ENCODE measurements around the gene RNF14.
A peak's percentile ranks its signal among the peaks of the same experiment; 100 is the strongest.
"Not testable (repeated sequence)": the region's sequence is repeated elsewhere in the genome, so short reads cannot be mapped to it uniquely, and the experiment has no call there.

Gene RNF14

GRCh38 chr5:141968914-141969608 lies at the start of gene RNF14:
TSS of gene RNF14 (plus strand) at chr5:141969105. CDS start at chr5:141973589, 4,484 bp downstream.
- peak; percentile 51 for DNase-seq

- DNase-seq: no peak
Measured at GRCh38 chr5:141919218-141920119, 49.4 kb upstream of the RNF14 start.

- DNase-seq: no peak
Measured at GRCh38 chr5:141920771-141921170, 48.1 kb upstream of the RNF14 start.

GRCh38 chr5:141922827-141923447 lies 46.0 kb upstream of the RNF14 start:
- DNase-seq: not testable (repeated sequence)

GRCh38 chr5:141923448-141924313 lies 45.2 kb upstream of the RNF14 start, which contains the start of gene DELE1:
TSS of gene DELE1 (plus strand) at chr5:141923871. CDS start at chr5:141923942, 71 bp downstream.
- peak; percentile 39 for DNase-seq

- DNase-seq: no peak
Measured at GRCh38 chr5:141926434-141926833, 42.5 kb upstream of the RNF14 start.

- DNase-seq: no peak
Measured at GRCh38 chr5:141928051-141928450, 40.9 kb upstream of the RNF14 start.

- no peak for DNase-seq
Measured at GRCh38 chr5:141929398-141930058, 39.4 kb upstream of the RNF14 start.

- DNase-seq: no peak
Measured at GRCh38 chr5:141931694-141932093, 37.2 kb upstream of the RNF14 start.

- no peak for DNase-seq
Measured at GRCh38 chr5:141933151-141933550, 35.8 kb upstream of the RNF14 start.

GRCh38 chr5:141934099-141934844 lies 34.6 kb upstream of the RNF14 start:
- DNase-seq: no peak

GRCh38 chr5:141935538-141935937 lies 33.4 kb upstream of the RNF14 start:
- DNase-seq: no peak

- no peak for DNase-seq
Measured at GRCh38 chr5:141940695-141941271, 28.1 kb upstream of the RNF14 start.

- no peak for DNase-seq
Measured at GRCh38 chr5:141941307-141941706, 27.6 kb upstream of the RNF14 start.

GRCh38 chr5:141941779-141942178 lies 27.1 kb upstream of the RNF14 start:
- DNase-seq: no peak

GRCh38 chr5:141942185-141942857 lies 26.6 kb upstream of the RNF14 start:
- DNase-seq: no peak

GRCh38 chr5:141944076-141944475 lies 24.8 kb upstream of the RNF14 start:
- DNase-seq: no peak

- no peak for DNase-seq
Measured at GRCh38 chr5:141945511-141946051, 23.3 kb upstream of the RNF14 start.

- DNase-seq: no peak
Measured at GRCh38 chr5:141947316-141947715, 21.6 kb upstream of the RNF14 start.

GRCh38 chr5:141948812-141949211 lies 20.1 kb upstream of the RNF14 start:
- DNase-seq: no peak

Measured in KG1 (cell line).